NOMO-1 treated with dmso at 0.1 percent for 144 hours (cell line): Measurements from ENCODE around the gene SLFNL1.

Experiments used
- DNase-seq: peaks from one replicate; lab custom pipeline; 2025; ENCODE audit not compliant: unreplicated experiment; lab: John Stamatoyannopoulos, UW

The SLFNL1 gene

DNA sequence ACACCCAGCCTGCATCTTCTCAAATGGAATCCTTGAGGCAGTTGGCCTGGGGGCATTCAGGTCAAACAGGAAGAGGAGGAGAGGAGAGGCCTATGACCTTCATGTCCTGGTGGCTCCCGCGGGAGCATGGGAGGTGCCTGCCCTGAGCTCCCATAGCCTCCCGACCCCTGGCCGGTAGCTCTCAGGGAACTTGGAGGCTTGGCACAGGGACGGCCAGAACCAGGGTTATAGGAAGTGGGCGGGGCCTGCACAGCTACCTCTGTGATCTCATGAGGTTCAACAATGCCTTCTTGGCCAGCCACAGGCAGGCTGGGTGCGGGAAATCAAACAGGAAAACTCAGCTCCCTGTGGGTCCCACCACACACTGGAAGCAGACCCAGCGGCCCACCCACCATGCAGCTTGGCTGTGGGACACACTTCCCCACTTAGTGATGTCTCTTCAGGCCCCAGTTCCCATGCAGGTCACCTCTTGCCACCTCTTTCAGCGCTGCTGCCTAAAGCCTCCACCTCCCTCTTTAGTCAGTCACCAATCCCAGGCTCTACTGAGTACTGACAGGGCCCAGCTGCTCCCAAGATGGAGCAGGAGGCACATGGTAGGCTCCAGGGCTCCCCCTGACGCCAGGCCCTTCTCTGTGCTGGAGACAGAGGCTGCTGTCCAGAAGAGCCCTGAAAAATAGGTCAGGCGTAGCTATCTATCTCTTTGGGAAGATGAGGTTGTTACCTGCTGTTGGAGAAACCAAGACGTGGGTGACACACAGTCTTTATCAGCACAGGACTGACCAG lies at the start of gene SLFNL1:
Gene SLFNL1, minus strand, starts transcription at position 200 of the 783 bp plus-strand sequence. CDS start 1,065 bp downstream, outside the sequence.
- DNase-seq = no peak

DNA sequence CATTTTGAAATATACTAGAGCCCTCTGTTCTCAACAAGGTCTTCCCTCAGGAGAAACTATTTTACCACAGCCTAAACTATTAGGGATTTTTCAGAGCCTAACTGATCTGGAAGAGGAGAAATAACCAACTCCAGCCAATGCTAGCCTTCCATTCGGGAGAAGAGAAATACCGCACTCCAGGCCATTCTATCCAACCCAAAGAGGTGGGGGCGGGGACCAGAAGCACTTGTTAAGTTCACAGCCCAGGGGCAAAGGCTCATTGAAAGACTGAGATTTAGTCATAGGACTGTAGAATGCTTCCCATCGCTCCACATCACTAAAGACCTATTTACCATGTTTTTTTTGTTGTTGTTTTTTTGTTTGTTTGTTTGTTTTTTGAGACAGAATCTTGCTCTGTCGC lies 35.4 kb upstream of the SLFNL1 start:
- no peak for DNase-seq

- peak; percentile 69 for DNase-seq
Observed at GRCh38 chr1:41053316-41053715, 31.8 kb upstream of the SLFNL1 start.

GRCh38 chr1:41051022-41051421 lies 29.5 kb upstream of the SLFNL1 start:
- DNase-seq = no peak

- DNase-seq = no peak
Observed at GRCh38 chr1:41048540-41048939, 27.0 kb upstream of the SLFNL1 start.

- DNase-seq = no peak
Observed at GRCh38 chr1:41046347-41046775, 24.8 kb upstream of the SLFNL1 start.

- DNase-seq = no peak
Observed at GRCh38 chr1:41045740-41046139, 24.2 kb upstream of the SLFNL1 start.

GRCh38 chr1:41044187-41044586 lies 22.7 kb upstream of the SLFNL1 start:
- no peak for DNase-seq

DNA sequence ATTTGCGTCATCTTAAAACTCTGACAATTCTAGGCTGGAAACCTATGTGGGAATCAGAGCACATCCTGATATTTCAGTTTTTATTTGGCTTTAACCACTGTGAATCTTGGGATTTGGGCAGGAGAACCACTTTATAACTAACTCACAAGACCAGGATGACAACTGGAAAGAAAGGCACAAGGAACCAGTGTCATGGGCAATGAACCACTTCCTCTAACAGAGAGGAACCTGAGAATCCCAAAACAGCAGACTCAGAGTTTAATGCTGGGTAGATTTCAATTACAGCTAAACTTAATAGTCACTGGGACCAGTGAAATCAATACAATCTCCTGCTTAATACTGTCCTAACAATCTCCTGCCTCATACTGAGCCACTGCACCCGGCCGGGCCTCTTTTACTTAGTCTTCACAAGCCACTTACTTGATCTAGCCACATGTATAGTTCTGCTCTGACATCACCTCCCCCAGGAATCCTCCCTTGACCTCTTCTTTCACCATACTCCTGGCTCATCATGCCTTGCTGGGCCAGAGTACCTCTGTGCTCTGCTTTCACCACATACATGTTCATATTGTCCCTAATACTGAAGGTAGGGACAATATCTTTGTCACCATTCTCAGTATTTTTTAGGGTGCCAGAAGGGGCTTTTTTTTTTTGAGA lies 20.2 kb upstream of the SLFNL1 start:
- DNase-seq = no peak

DNA sequence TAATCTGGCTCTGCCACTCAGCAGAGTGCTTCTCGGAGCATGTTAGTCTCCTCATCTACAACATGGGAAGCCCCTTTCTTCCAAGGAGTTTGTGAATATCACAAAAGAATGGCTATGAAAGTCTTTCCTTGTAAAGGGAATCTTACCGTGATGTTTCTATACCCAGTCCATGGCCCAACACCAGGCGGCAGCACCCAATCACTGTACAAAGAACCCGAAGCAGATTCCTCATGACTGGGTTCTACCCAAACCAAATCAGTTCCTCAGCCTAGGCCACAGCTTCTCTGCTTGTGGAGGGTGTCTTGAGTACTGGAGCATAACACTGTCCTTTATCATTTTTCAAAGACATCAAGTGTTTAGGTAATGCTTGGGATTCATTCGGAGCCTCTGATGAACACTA lies 16.6 kb upstream of the SLFNL1 start:
- DNase-seq = no peak

- no peak for DNase-seq
Observed at GRCh38 chr1:41037116-41037903, 15.8 kb upstream of the SLFNL1 start.

GRCh38 chr1:41033272-41033671 lies 11.7 kb upstream of the SLFNL1 start:
- DNase-seq = no peak

GRCh38 chr1:41032147-41032546 lies 10.6 kb upstream of the SLFNL1 start:
- no peak for DNase-seq

GRCh38 chr1:41030872-41031616 lies 9.5 kb upstream of the SLFNL1 start:
- no peak for DNase-seq

DNA sequence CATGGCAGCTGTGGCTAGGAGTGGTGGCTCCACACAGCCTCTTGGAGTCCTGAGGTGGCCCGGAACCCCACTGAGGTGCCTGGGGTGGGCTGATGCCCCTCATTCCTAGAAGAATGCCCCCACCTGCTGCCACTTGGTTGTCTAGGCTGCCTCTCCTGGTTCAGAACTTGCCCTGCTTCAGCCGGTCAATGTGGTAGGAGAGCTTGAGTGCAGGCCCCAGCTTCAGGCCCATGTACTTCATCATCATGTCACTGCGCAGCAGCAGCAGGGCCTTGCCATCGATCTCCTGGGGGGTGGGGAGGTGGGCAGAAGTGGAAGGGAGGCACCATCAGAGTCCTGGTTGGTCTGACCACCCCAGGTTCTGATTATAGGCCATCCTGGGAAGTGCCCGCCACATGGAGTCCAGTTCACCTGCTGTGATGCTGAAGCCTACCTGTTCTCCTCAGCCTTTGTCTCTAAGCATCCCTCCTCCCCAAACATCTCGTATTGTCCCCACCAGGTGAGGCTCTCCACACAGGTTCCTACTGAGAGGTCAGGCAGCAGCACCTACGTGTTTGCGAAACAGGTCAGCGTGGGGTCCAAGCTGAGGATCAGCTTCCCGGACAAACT lies 6.6 kb upstream of the SLFNL1 start:
- no peak for DNase-seq

DNA sequence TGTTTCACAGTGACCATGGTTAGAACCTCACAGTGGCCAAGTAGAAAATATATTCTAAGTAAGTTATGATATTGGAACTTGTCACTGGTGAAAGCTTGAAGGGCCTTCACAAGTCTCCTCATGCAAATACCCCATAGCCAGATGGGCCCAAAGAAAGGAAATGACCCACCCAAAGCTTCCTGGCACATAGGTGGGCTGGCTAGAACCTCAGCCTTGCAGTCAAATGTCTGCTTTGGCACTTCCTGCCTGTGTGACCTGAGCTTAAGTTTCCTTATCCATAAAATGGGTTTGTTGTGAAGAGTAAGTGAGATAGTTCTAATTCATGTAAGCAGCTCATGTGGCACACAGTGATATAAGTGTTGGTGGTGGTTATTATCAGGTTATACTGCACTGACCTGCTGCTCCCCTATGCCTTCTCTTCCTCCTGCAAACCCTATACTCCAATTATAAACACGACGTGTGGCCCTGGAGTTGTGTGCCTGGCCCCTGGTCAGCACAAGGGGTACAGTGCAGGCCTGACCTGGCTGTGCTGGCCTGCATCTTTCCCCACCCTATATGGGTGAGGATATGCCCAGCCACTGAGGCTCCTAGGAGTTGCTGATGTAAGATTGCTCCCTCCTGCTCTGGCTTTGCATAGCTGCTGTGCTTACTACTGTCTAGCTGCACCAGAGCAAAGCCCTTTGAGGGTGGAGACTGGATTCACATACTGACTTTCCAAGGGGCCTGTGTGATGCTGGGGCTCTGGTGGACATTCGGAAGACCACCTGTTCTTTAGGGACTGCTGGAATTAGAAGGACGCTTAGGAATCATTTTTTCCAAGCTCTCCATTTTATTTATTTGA lies 4.7 kb upstream of the SLFNL1 start:
- DNase-seq = no peak

GRCh38 chr1:41024953-41025352 lies 3.4 kb upstream of the SLFNL1 start:
- no peak for DNase-seq

DNA sequence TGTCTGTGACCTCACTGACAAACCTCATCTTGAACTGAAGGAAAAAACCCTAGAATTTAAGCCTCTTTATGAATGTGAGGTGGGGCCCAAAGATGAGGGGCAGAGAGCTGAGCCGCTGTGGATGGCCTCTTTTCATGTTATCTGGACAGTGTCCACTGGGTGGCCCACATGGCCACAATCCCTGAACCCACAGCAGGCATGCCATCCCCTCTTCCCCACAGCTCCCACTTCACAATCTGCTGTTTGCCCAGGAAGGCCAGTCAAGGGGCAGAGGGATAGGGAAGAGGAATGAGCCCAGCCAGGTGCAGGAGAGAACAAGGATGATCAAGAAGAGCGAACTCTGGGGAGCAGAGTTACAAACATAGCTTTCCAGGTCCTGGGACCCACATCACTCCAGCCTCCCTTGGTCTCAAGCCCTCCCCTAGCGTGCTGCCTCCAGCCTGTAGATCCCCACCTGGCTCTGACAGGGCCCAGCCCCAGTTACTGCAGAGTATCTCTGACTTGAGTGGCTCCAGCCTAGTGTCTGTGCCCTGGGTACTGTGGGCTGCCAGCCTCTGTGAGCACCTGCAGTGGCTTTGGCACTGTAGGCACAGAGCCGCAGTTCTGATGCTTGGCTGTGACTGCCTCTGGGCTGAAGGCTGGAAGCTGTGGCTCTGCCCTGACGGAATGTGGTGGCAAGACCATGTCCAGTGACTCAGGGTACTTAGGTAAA lies 1.9 kb upstream of the SLFNL1 start:
- DNase-seq = no peak

GRCh38 chr1:41022424-41022823 lies 899 bp upstream of the SLFNL1 start:
- DNase-seq = no peak
